MCF 10A (cell line): ENCODE results near the gene KRTAP21-3. TPM values are rescaled to one million over a fixed set of nuclear protein-coding genes. Genes with fewer than 3 reads are reported as not detected.

ENCODE experiments used
- BruUV-seq: library from RNA; stranded (reverse); fragments of 400-500 nt; replicated peaks from 2 replicates; lab custom pipeline; 2021; lab: Mats Ljungman, UMichigan
- CTCF ChIA-PET: fragments of 300-600 bp; sonication (Branson Sonifier 250); formaldehyde crosslinking; extraction: SDS; loops from one replicate; lab custom pipeline; 2021; ENCODE audit warnings: antibody characterized with exemption, inconsistent platforms; lab: Yijun Ruan, JAX
- POLR2A ChIA-PET: fragments of 300-600, 350-650 bp; sonication (Branson Sonifier 250); formaldehyde crosslinking; extraction: SDS; loops from one replicate; lab custom pipeline; 2020; ENCODE audit warnings: antibody characterized with exemption, inconsistent platforms; lab: Yijun Ruan, JAX
- DNase-seq: peaks from one replicate; pipeline ENCODE4 v3.0.0-alpha.2; 2018; ENCODE audit not compliant: unreplicated experiment
- H3K27ac Mint-ChIP-seq: one replicate; pipeline ENCODE4 v1.8.0; 2022; ENCODE audit warnings: mild to moderate bottlenecking, low read depth, mixed read lengths; ENCODE audit not compliant: unreplicated experiment
- H3K27me3 Mint-ChIP-seq: one replicate; pipeline ENCODE4 v1.8.0; 2022; ENCODE audit warnings: mixed read lengths; ENCODE audit not compliant: insufficient read depth, unreplicated experiment
- H3K36me3 Mint-ChIP-seq: one replicate; pipeline ENCODE4 v1.8.0; 2022; ENCODE audit warnings: mild to moderate bottlenecking, moderate library complexity, mixed read lengths; ENCODE audit not compliant: insufficient read depth, unreplicated experiment
- H3K4me1 Mint-ChIP-seq: one replicate; pipeline ENCODE4 v1.8.0; 2022; ENCODE audit warnings: mixed read lengths; ENCODE audit not compliant: insufficient read depth, unreplicated experiment
- H3K4me3 Mint-ChIP-seq: one replicate; pipeline ENCODE4 v1.8.0; 2022; ENCODE audit warnings: mild to moderate bottlenecking, moderate library complexity, mixed read lengths; ENCODE audit not compliant: unreplicated experiment
- H3K9me3 Mint-ChIP-seq: one replicate; pipeline ENCODE4 v1.8.0; 2022; ENCODE audit warnings: mixed read lengths; ENCODE audit not compliant: unreplicated experiment
- CTCF ChIP-seq: fragments of 200-600 bp; IDR thresholded peaks from one replicate; pipeline ENCODE4 v1.8.0; 2022; ENCODE audit warnings: antibody characterized with exemption, mild to moderate bottlenecking; ENCODE audit not compliant: unreplicated experiment
- intact Hi-C: fragments of 100-400 bp; cut with micrococcal nuclease; formaldehyde crosslinking; loops from 2 replicates; pipeline ENCODE4 v1.14.1; 2022
- total RNA-seq: library from RNA; stranded (reverse); gene quantifications from 2 replicates; pipeline ENCODE4 v1.2.3, GENCODE V29; 2022

The KRTAP21-3 gene
- total RNA-seq, 1 experiment from 2014 or later: not detected

- ChIA-PET CTCF (no interaction called here), POLR2A (no interaction called here)
- BruUV-seq: no TSS peak
- no peak overlapping the region for H3K27ac Mint-ChIP-seq
- H3K9me3 Mint-ChIP-seq: peaks cover 8% of the 10 kb centered on the region
- no peak overlapping the region for H3K4me3 Mint-ChIP-seq
- no peaks in the 10 kb centered on the region for H3K36me3 Mint-ChIP-seq
- intact Hi-C loops: no loop called here
- peaks cover 28% of the 10 kb centered on the region for H3K27me3 Mint-ChIP-seq
- no peaks in the 10 kb centered on the region for H3K4me1 Mint-ChIP-seq
- DNase-seq: no peak
- TF ChIP-seq CTCF: no peak
These were observed 44.3 kb downstream of the KRTAP21-3 start for GRCh38 chr21:30674312-30674711.

- Mint-ChIP-seq H3K36me3 (no peaks in the 10 kb centered on the region), H3K9me3 (peaks cover 8% of the 10 kb centered on the region), H3K4me3 (no peak overlapping the region), H3K27me3 (peaks cover 28% of the 10 kb centered on the region), H3K4me1 (no peaks in the 10 kb centered on the region), H3K27ac (no peak overlapping the region)
- ChIA-PET CTCF (interaction anchor here (0.9 kb wide), 1 partner anchor 13 kb away, joined by 3 read pairs; no protein-coding TSS in a partner anchor), POLR2A (no interaction called here)
- intact Hi-C loops: no loop called here
- no peak for DNase-seq
- BruUV-seq: no TSS peak
- TF ChIP-seq CTCF: no peak
These were observed 45.5 kb downstream of the KRTAP21-3 start for GRCh38 chr21:30672985-30673650.

GRCh38 chr21:30668776-30669175 lies 49.8 kb downstream of the KRTAP21-3 start:
- peaks cover 8% of the 10 kb centered on the region for H3K9me3 Mint-ChIP-seq
- H3K36me3 Mint-ChIP-seq: no peaks in the 10 kb centered on the region
- H3K27ac Mint-ChIP-seq: no peak overlapping the region
- DNase-seq: no peak
- intact Hi-C loops: no loop called here
- ChIA-PET CTCF (no interaction called here), POLR2A (no interaction called here)
- no peak overlapping the region for H3K4me3 Mint-ChIP-seq
- peaks cover 27% of the 10 kb centered on the region for H3K27me3 Mint-ChIP-seq
- no peak for TF ChIP-seq CTCF
- BruUV-seq: no TSS peak
- no peaks in the 10 kb centered on the region for H3K4me1 Mint-ChIP-seq

Other genes starting within 250 kb of the KRTAP21-3 start
- not detected in 2 replicates for gene KRTAP19-1, start 238.4 kb downstream of the KRTAP21-3 start, total RNA-seq
- gene KRTAP19-2, start 231.3 kb downstream of the KRTAP21-3 start, total RNA-seq: not detected in 2 replicates
- not detected in 2 replicates for gene KRTAP19-3, start 226.8 kb downstream of the KRTAP21-3 start, total RNA-seq
- gene KRTAP19-4, start 221.6 kb downstream of the KRTAP21-3 start, total RNA-seq: not detected in 2 replicates
- gene KRTAP19-5, start 216.6 kb downstream of the KRTAP21-3 start, total RNA-seq: not detected in 2 replicates
- not detected in 2 replicates for gene KRTAP19-6, start 176.9 kb downstream of the KRTAP21-3 start, total RNA-seq
- gene KRTAP19-7, start 157.5 kb downstream of the KRTAP21-3 start, total RNA-seq: not detected in 2 replicates
- not detected in 2 replicates for gene KRTAP22-2, start 128.4 kb downstream of the KRTAP21-3 start, total RNA-seq
- gene KRTAP6-3, start 126.3 kb downstream of the KRTAP21-3 start, total RNA-seq: not detected in 2 replicates
- not detected in 2 replicates for gene KRTAP6-2, start 119.9 kb downstream of the KRTAP21-3 start, total RNA-seq
- not detected in 2 replicates for gene KRTAP22-1, start 117.7 kb downstream of the KRTAP21-3 start, total RNA-seq
- gene KRTAP6-1, start 104.8 kb downstream of the KRTAP21-3 start, total RNA-seq: not detected in 2 replicates
- not detected in 2 replicates for gene KRTAP20-1, start 102.4 kb downstream of the KRTAP21-3 start, total RNA-seq
- not detected in 2 replicates for gene KRTAP20-4, start 98.2 kb downstream of the KRTAP21-3 start, total RNA-seq
- not detected in 2 replicates for gene KRTAP20-2, start 83.6 kb downstream of the KRTAP21-3 start, total RNA-seq
- gene KRTAP20-3, start 75.9 kb downstream of the KRTAP21-3 start, total RNA-seq: not detected in 2 replicates
- not detected in 2 replicates for gene KRTAP21-2, start 28.5 kb upstream of the KRTAP21-3 start, total RNA-seq
- not detected in 2 replicates for gene KRTAP21-1, start 36.7 kb upstream of the KRTAP21-3 start, total RNA-seq
- gene KRTAP8-1, start 94.5 kb upstream of the KRTAP21-3 start, total RNA-seq: not detected in 2 replicates
- not detected in 2 replicates for gene KRTAP7-1, start 111.0 kb upstream of the KRTAP21-3 start, total RNA-seq
- not detected in 2 replicates for gene KRTAP11-1, start 162.8 kb upstream of the KRTAP21-3 start, total RNA-seq